H1 (cell line): ENCODE measurements around the gene CDC42EP3. TPM values are rescaled to one million over a fixed set of nuclear protein-coding genes. Genes with fewer than 3 reads are reported as not detected.

ENCODE experiments used
- CBX8 ChIP-seq: fragments of 300-800, 300-1000 bp; sonication (generic); IDR thresholded peaks from 2 replicates; pipeline ENCODE4 v1.7.1; 2016; ENCODE audit warnings: low read depth, low read length, borderline replicate concordance
- CHD1 ChIP-seq: IDR thresholded peaks from 2 replicates; pipeline ENCODE4 v1.6.1; 2012; ENCODE audit warnings: low read depth, low read length, improper control_type of control experiment
- CHD2 ChIP-seq: IDR thresholded peaks from 2 replicates; pipeline ENCODE4 v1.6.1; 2012; ENCODE audit warnings: low read length, improper control_type of control experiment
- CTBP2 ChIP-seq: IDR thresholded peaks from 2 replicates; pipeline ENCODE4 v1.7.0; 2011; ENCODE audit warnings: borderline replicate concordance, mild to moderate bottlenecking, moderate library complexity, mixed read lengths, low read length; ENCODE audit not compliant: insufficient read depth, insufficient read length
- EP300 ChIP-seq, 2 experiments: IDR thresholded peaks; 1 replicate in 1 of 2; 2 replicates in 1 of 2; pipeline ENCODE4 v1.6.1; 2011 to 2012; ENCODE audit warnings: low read depth in 2 of 2, low read length in 2 of 2, mild to moderate bottlenecking in 2 of 2, borderline replicate concordance in 1 of 2, inconsistent platforms in 1 of 2, moderate library complexity in 1 of 2
- JUND ChIP-seq: IDR thresholded peaks from 2 replicates; pipeline ENCODE4 v1.6.1; 2011; ENCODE audit warnings: mild to moderate bottlenecking, improper control_type of control experiment, low read length
- KDM4A ChIP-seq: IDR thresholded peaks from one replicate; pipeline ENCODE4 v1.7.1; 2012; ENCODE audit warnings: low read depth, mild to moderate bottlenecking, moderate library complexity, low read length, inconsistent platforms; ENCODE audit not compliant: severe bottlenecking
- POLR2A ChIP-seq, 2 experiments: IDR thresholded peaks; 1 replicate in 1 of 2; 2 replicates in 1 of 2; pipeline ENCODE4 v1.6.1; 2011; ENCODE audit warnings: low read depth in 2 of 2, low read length in 2 of 2, mild to moderate bottlenecking in 2 of 2; ENCODE audit errors: control extremely low read depth in 1 of 2
- TBP ChIP-seq: IDR thresholded peaks from 2 replicates; pipeline ENCODE4 v1.6.1; 2011; ENCODE audit warnings: low read depth, low read length, improper control_type of control experiment
- polyA plus RNA-seq, 7 experiments: library from polyadenylated mRNA; depleted of rRNA in 3 of 7; stranded (reverse) in 5 of 7; unstranded in 2 of 7; fragments of >200 nt in 5 of 7; fragments of 200-250 nt in 2 of 7; gene quantifications; 1 replicate in 5 of 7; 2 replicates in 1 of 7; 4 replicates in 1 of 7; pipeline versions ENCODE4 v1.2.1 to v1.2.3, GENCODE V29; 2011 to 2013; ENCODE audit warnings: missing spikeins in 2 of 7, mixed read lengths in 2 of 7
- total RNA-seq: library from RNA; stranded (reverse); fragmentation: NEBNext Ultra II Directional; extraction: Animal tissue kit (Norgen Biotek cat#: 25700); gene quantifications from 2 replicates; pipeline ENCODE4 v1.2.1, GENCODE V29; 2021
- TF ChIP-seq, protein P1 (sequence below): fragments of 300-600 bp; sonication (generic); IDR thresholded peaks from 2 replicates; pipeline ENCODE4 v1.7.1; 2012; ENCODE audit warnings: low read length, moderate library complexity, mild to moderate bottlenecking, inconsistent platforms; ENCODE audit not compliant: insufficient replicate concordance

The CDC42EP3 gene
- total and polyA plus RNA-seq, 2 of the 8 experiments (the other 6 are each of a cell fraction or from before 2014, with no cell fraction given): 18.4 to 24.7 TPM

DNA sequence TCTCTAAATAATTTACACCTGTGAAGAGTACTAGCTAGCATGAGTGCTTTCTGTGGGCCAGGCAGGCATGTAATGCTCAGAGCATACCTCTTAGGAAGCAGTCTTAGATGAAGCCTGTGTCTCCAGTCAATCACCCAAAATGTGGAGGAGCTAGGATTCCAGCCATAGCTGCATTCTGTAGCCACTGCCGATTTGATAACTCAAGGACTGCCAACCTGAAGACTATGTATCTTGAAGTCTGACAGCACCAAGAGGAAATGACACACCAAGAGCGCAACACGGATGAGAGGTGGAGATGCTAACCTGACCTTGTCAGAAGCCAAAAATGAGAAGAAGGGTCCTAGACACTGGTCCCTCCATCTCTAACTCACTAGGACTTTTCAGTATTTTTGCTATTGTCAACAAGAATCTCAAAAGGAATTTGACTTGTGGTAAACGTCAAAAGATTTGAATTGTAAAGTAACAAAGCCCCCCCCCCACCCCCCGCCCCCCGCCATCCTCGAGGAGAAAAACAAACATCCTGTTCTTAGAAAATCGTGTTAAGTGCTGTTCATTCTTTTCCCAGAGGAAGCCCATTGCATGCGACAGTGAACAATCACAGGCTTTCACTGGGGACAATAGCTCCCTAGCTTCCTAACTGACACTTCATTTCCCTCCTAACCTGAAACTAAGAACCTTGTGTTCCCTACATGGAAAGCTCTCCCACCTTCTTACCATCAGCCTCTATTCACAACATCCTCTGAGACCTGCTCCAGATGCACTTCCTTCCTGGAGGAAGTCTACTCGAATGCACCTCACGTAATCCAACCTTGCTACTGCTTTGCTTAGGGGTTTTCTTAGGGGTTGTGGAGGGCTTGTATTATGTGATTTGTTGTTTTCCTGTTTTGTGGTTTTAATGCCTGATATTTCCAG, 14.7 kb downstream of the CDC42EP3 start (continued):
- TF ChIP-seq, protein P1, sequence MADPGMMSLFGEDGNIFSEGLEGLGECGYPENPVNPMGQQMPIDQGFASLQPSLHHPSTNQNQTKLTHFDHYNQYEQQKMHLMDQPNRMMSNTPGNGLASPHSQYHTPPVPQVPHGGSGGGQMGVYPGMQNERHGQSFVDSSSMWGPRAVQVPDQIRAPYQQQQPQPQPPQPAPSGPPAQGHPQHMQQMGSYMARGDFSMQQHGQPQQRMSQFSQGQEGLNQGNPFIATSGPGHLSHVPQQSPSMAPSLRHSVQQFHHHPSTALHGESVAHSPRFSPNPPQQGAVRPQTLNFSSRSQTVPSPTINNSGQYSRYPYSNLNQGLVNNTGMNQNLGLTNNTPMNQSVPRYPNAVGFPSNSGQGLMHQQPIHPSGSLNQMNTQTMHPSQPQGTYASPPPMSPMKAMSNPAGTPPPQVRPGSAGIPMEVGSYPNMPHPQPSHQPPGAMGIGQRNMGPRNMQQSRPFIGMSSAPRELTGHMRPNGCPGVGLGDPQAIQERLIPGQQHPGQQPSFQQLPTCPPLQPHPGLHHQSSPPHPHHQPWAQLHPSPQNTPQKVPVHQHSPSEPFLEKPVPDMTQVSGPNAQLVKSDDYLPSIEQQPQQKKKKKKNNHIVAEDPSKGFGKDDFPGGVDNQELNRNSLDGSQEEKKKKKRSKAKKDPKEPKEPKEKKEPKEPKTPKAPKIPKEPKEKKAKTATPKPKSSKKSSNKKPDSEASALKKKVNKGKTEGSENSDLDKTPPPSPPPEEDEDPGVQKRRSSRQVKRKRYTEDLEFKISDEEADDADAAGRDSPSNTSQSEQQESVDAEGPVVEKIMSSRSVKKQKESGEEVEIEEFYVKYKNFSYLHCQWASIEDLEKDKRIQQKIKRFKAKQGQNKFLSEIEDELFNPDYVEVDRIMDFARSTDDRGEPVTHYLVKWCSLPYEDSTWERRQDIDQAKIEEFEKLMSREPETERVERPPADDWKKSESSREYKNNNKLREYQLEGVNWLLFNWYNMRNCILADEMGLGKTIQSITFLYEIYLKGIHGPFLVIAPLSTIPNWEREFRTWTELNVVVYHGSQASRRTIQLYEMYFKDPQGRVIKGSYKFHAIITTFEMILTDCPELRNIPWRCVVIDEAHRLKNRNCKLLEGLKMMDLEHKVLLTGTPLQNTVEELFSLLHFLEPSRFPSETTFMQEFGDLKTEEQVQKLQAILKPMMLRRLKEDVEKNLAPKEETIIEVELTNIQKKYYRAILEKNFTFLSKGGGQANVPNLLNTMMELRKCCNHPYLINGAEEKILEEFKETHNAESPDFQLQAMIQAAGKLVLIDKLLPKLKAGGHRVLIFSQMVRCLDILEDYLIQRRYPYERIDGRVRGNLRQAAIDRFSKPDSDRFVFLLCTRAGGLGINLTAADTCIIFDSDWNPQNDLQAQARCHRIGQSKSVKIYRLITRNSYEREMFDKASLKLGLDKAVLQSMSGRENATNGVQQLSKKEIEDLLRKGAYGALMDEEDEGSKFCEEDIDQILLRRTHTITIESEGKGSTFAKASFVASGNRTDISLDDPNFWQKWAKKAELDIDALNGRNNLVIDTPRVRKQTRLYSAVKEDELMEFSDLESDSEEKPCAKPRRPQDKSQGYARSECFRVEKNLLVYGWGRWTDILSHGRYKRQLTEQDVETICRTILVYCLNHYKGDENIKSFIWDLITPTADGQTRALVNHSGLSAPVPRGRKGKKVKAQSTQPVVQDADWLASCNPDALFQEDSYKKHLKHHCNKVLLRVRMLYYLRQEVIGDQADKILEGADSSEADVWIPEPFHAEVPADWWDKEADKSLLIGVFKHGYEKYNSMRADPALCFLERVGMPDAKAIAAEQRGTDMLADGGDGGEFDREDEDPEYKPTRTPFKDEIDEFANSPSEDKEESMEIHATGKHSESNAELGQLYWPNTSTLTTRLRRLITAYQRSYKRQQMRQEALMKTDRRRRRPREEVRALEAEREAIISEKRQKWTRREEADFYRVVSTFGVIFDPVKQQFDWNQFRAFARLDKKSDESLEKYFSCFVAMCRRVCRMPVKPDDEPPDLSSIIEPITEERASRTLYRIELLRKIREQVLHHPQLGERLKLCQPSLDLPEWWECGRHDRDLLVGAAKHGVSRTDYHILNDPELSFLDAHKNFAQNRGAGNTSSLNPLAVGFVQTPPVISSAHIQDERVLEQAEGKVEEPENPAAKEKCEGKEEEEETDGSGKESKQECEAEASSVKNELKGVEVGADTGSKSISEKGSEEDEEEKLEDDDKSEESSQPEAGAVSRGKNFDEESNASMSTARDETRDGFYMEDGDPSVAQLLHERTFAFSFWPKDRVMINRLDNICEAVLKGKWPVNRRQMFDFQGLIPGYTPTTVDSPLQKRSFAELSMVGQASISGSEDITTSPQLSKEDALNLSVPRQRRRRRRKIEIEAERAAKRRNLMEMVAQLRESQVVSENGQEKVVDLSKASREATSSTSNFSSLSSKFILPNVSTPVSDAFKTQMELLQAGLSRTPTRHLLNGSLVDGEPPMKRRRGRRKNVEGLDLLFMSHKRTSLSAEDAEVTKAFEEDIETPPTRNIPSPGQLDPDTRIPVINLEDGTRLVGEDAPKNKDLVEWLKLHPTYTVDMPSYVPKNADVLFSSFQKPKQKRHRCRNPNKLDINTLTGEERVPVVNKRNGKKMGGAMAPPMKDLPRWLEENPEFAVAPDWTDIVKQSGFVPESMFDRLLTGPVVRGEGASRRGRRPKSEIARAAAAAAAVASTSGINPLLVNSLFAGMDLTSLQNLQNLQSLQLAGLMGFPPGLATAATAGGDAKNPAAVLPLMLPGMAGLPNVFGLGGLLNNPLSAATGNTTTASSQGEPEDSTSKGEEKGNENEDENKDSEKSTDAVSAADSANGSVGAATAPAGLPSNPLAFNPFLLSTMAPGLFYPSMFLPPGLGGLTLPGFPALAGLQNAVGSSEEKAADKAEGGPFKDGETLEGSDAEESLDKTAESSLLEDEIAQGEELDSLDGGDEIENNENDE: no peak
- peak in 1 of 2 experiments; percentile 83; a peak in 1 of 3 replicates for TF ChIP-seq EP300 (IDR thresholded peaks at IDR 0.05; ENCODE audit: borderline replicate concordance in 1 of 2, low read depth in 2 of 2, low read length in 2 of 2)
- 0 out of 3 replicates have a peak, but pooled peaks of 1 of the 2 experiments have one; percentile 7 for TF ChIP-seq POLR2A (IDR thresholded peaks at IDR 0.05; ENCODE audit: control extremely low read depth in 1 of 2, low read depth in 2 of 2, low read length in 2 of 2)
- no peak for TF ChIP-seq CBX8
- no peak for TF ChIP-seq JUND
- TF ChIP-seq CHD2: no peak
- no peak for TF ChIP-seq KDM4A
- no peak for TF ChIP-seq CTBP2
- no peak for TF ChIP-seq CHD1
- TF ChIP-seq TBP: no peak
